HCT116 (cell line): ENCODE results near the gene RET. TPM values are rescaled to one million over a fixed set of nuclear protein-coding genes. Genes with fewer than 3 reads are reported as not detected.

Experiments used
- ATAC-seq: fragments of 200-7000 bp; cut with Tn5 transposase; 2 replicates; pipeline ENCODE4 v1.9.1; 2020; ENCODE audit warnings: mild to moderate bottlenecking, moderate library complexity
- BruUV-seq: library from RNA; stranded (reverse); fragments of 400-500 nt; replicated peaks from 2 replicates; lab custom pipeline; 2021; lab: Mats Ljungman, UMichigan
- CTCF ChIA-PET: fragments of 300-600 bp; sonication (Branson Sonifier 250); formaldehyde crosslinking; loops from one replicate; lab custom pipeline; 2021; ENCODE audit warnings: antibody characterized with exemption; lab: Charles Lee
- POLR2A ChIA-PET: fragments of 300-600, 350-600 bp; sonication (Branson Sonifier 250); formaldehyde crosslinking; loops from one replicate; lab custom pipeline; 2021; ENCODE audit warnings: antibody characterized with exemption; lab: Charles Lee
- RAD21 ChIA-PET, 2 experiments: fragments of 300-600 bp; sonication (Branson Sonifier 250); formaldehyde crosslinking; loops; one replicate each; lab custom pipeline; 2023; ENCODE audit warnings: low total read pairs in 2 of 2; ENCODE audit not compliant: uncharacterized antibody in 2 of 2, unreplicated experiment in 2 of 2, low non-redundant PET in 1 of 2; lab: Charles Lee
- DNase-seq: peaks from one replicate; pipeline ENCODE4 v3.0.0-alpha.2; 2010; ENCODE audit warnings: low read depth, low spot score
- H2AFZ ChIP-seq: fragments of 200-600 bp; shearing (Covaris generic), sonication (generic); 2 replicates; pipeline ENCODE4 v1.6.1; 2017; ENCODE audit warnings: low read depth, mixed run types, mixed read lengths, antibody characterized with exemption, low read length; ENCODE audit not compliant: poor library complexity, severe bottlenecking
- H3K27ac ChIP-seq: 2 replicates; pipeline ENCODE4 v1.5.1; 2012; ENCODE audit warnings: low read depth, low read length
- H3K27me3 ChIP-seq: fragments of 200-600 bp; sonication (generic); 2 replicates; pipeline ENCODE4 v1.6.1; 2016; ENCODE audit warnings: mixed run types, low read length, mixed read lengths; ENCODE audit not compliant: insufficient read depth
- H3K36me3 ChIP-seq, 2 experiments: fragments of 200-500 bp in 1 of 2; fragments of 200-600 bp in 1 of 2; sonication (Bioruptor generic) in 1 of 2; sonication (generic) in 1 of 2; 2 replicates each; pipeline versions ENCODE4 v1.5.1 to v1.6.1; 2014 to 2016; ENCODE audit warnings: low read length in 2 of 2, inconsistent platforms in 1 of 2, mixed read lengths in 1 of 2, mixed run types in 1 of 2; ENCODE audit not compliant: insufficient read depth in 2 of 2, control insufficient read depth in 1 of 2
- H3K4me1 ChIP-seq, 2 experiments: fragments of 200-600 bp in 1 of 2; sonication (generic) in 1 of 2; 2 replicates each; pipeline versions ENCODE4 v1.5.1 to v1.6.1; 2012 to 2017; ENCODE audit warnings: low read length in 2 of 2, inconsistent platforms in 1 of 2, mild to moderate bottlenecking in 1 of 2, mixed read lengths in 1 of 2, mixed run types in 1 of 2, moderate library complexity in 1 of 2; ENCODE audit not compliant: insufficient read depth in 2 of 2, control insufficient read depth in 1 of 2
- H3K4me2 ChIP-seq: fragments of 200-600 bp; sonication (generic); 2 replicates; pipeline ENCODE4 v1.6.1; 2017; ENCODE audit warnings: mixed run types, low read length, mixed read lengths
- H3K4me3 ChIP-seq, 2 experiments: fragments of 200-600 bp in 1 of 2; sonication (generic) in 1 of 2; replicated peaks in 1 of 2; 2 replicates each; pipeline ENCODE4 v1.5.1; 2011 to 2016; ENCODE audit warnings: low read length in 2 of 2, control low read depth in 1 of 2, low read depth in 1 of 2, mild to moderate bottlenecking in 1 of 2, mixed read lengths in 1 of 2, mixed run types in 1 of 2
- H3K79me2 ChIP-seq: fragments of 200-600 bp; sonication (generic); 2 replicates; pipeline ENCODE4 v1.6.1; 2017; ENCODE audit warnings: mild to moderate bottlenecking, mixed run types, low read length, moderate library complexity, mixed read lengths; ENCODE audit not compliant: insufficient read depth
- H3K9ac ChIP-seq: fragments of 200-600 bp; sonication (generic); 2 replicates; pipeline ENCODE4 v1.6.1; 2016; ENCODE audit warnings: low read length, mixed read lengths
- H3K9me2 ChIP-seq: fragments of 200-600 bp; sonication (generic), shearing (Covaris generic); 2 replicates; pipeline ENCODE4 v1.6.1; 2017; ENCODE audit warnings: mixed run types, mild to moderate bottlenecking, moderate library complexity; ENCODE audit not compliant: insufficient read depth
- H3K9me3 ChIP-seq, 2 experiments: fragments of 200-500 bp in 1 of 2; fragments of 200-600 bp in 1 of 2; sonication (Bioruptor generic) in 1 of 2; sonication (generic) in 1 of 2; 2 replicates each; pipeline ENCODE4 v1.6.1; 2014 to 2017; ENCODE audit warnings: low read length in 2 of 2, mixed read lengths in 2 of 2, inconsistent platforms in 1 of 2, low read depth in 1 of 2, mild to moderate bottlenecking in 1 of 2, mixed run types in 1 of 2, moderate library complexity in 1 of 2; ENCODE audit not compliant: control insufficient read depth in 1 of 2, insufficient read depth in 1 of 2
- H4K20me1 ChIP-seq: fragments of 200-600 bp; sonication (generic), shearing (Covaris generic); 2 replicates; pipeline ENCODE4 v1.6.1; 2017; ENCODE audit warnings: mixed run types, mild to moderate bottlenecking, moderate library complexity; ENCODE audit not compliant: insufficient read depth
- EGR1 ChIP-seq: IDR thresholded peaks from 2 replicates; pipeline ENCODE4 v1.6.1; 2012; ENCODE audit warnings: low read depth
- EZH2phosphoT487 ChIP-seq: fragments of 200-600 bp; IDR thresholded peaks from 2 replicates; pipeline ENCODE4 v1.6.1; 2018; ENCODE audit warnings: antibody characterized with exemption, borderline replicate concordance
- JUND ChIP-seq: IDR thresholded peaks from 2 replicates; pipeline ENCODE4 v1.6.1; 2012
- MAX ChIP-seq: IDR thresholded peaks from 2 replicates; pipeline ENCODE4 v1.6.1; 2012
- POLR2AphosphoS5 ChIP-seq: IDR thresholded peaks from 2 replicates; pipeline ENCODE4 v1.6.1; 2011; ENCODE audit warnings: mild to moderate bottlenecking, low read depth, low read length, moderate library complexity
- RAD21 ChIP-seq: IDR thresholded peaks from 2 replicates; pipeline ENCODE4 v1.6.1; 2012; ENCODE audit warnings: low read depth, mild to moderate bottlenecking
- REST ChIP-seq: IDR thresholded peaks from 2 replicates; pipeline ENCODE4 v1.6.1; 2012; ENCODE audit warnings: low read depth
- SIN3A ChIP-seq: IDR thresholded peaks from 2 replicates; pipeline ENCODE4 v1.6.1; 2012; ENCODE audit warnings: low read depth
- SRF ChIP-seq: IDR thresholded peaks from 2 replicates; pipeline ENCODE4 v1.6.1; 2012; ENCODE audit warnings: low read depth
- TCF7L2 ChIP-seq: IDR thresholded peaks from 2 replicates; pipeline ENCODE4 v1.7.0; 2011; ENCODE audit warnings: borderline replicate concordance, inconsistent platforms; ENCODE audit not compliant: insufficient read depth, insufficient read length; ENCODE audit errors: extremely low read depth
- YY1 ChIP-seq: IDR thresholded peaks from 2 replicates; pipeline ENCODE4 v1.6.1; 2011; ENCODE audit warnings: low read length, low read depth, moderate library complexity, mild to moderate bottlenecking; ENCODE audit not compliant: insufficient replicate concordance; ENCODE audit errors: extremely low read depth
- intact Hi-C: fragments of 100-400 bp; cut with micrococcal nuclease; formaldehyde crosslinking; loops from 2 replicates; pipeline ENCODE4 v1.10.0; 2022
- total RNA-seq: library from RNA; stranded (reverse); gene quantifications from one replicate; pipeline ENCODE4 v1.2.1, GENCODE V29; 2021; ENCODE audit not compliant: unreplicated experiment

Gene RET
- total RNA-seq, 1 experiment from 2014 or later: 5.9 TPM

GRCh38 chr10:43124094-43124521 lies 47.2 kb downstream of the RET start (continued):
- TF ChIP-seq EZH2phosphoT487 (no peak), SIN3A (no peak), POLR2AphosphoS5 (no peak), TCF7L2 (no peak), RAD21 (no peak), SRF (no peak)

GRCh38 chr10:43124574-43125273 lies 47.9 kb downstream of the RET start:
- RAD21 ChIA-PET: no interaction called here
- POLR2A ChIA-PET: no interaction called here
- H3K4me2 ChIP-seq: no peak overlapping the region
- H3K4me3 ChIP-seq: no peak overlapping the region
- intact Hi-C loops: no loop called here
- no peaks in the 10 kb centered on the region for H3K9me2 ChIP-seq
- H3K27me3 ChIP-seq: no peaks in the 10 kb centered on the region
- no peaks in the 10 kb centered on the region for H3K36me3 ChIP-seq
- BruUV-seq: no TSS peak
- H3K4me1 ChIP-seq: peaks cover 10 to 11% of the 10 kb centered on the region in 2 experiments
- no peaks in the 10 kb centered on the region for H3K79me2 ChIP-seq
- CTCF ChIA-PET: no interaction called here
- ATAC-seq (no peak), DNase-seq (no peak)
- H4K20me1 ChIP-seq: no peaks in the 10 kb centered on the region
- H3K9me3 ChIP-seq: no peaks in the 10 kb centered on the region
- TF ChIP-seq REST (no peak), MAX (no peak), EZH2phosphoT487 (no peak), EGR1 (no peak), JUND (no peak), YY1 (no peak)
- H3K9ac ChIP-seq: no peak overlapping the region
- no peak overlapping the region for H3K27ac ChIP-seq
- no peak overlapping the region for H2AFZ ChIP-seq
